GM19455 (cell line): Measurements from ENCODE around the gene LAMC3.

Experiments
- ATAC-seq: cut with Tn5 transposase; IDR thresholded peaks from one replicate; pipeline ENCODE4 v1.9.1; 2021; ENCODE audit not compliant: unreplicated experiment

LAMC3 gene

DNA sequence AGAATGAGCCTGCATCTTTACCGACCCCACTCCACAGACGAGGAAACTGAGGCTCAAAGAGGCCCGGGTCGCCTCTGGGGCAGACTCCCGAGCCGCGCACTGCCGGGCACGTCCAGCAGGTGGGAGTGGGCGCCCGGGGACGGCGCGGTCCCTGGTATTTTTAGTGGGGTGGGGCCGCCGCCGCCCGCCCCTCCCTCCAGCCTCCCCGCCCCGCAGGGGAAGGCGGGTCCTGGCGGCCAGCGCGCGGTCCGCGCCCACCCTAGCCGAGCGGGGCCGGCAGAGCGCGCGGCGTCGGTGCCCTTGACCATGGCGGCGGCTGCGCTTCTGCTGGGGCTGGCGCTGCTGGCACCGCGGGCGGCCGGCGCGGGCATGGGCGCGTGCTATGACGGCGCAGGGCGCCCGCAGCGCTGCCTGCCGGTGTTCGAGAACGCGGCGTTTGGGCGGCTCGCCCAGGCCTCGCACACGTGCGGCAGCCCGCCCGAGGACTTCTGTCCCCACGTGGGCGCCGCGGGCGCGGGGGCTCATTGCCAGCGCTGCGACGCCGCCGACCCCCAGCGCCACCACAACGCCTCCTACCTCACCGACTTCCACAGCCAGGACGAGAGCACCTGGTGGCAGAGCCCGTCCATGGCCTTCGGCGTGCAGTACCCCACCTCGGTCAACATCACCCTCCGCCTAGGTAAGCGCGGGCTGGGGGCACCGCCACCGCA lies at the start of gene LAMC3:
TSS of gene LAMC3 (plus strand) at position 266 of the 710 bp plus-strand sequence. CDS start at position 307, 41 bp downstream.
- no peak for ATAC-seq

DNA sequence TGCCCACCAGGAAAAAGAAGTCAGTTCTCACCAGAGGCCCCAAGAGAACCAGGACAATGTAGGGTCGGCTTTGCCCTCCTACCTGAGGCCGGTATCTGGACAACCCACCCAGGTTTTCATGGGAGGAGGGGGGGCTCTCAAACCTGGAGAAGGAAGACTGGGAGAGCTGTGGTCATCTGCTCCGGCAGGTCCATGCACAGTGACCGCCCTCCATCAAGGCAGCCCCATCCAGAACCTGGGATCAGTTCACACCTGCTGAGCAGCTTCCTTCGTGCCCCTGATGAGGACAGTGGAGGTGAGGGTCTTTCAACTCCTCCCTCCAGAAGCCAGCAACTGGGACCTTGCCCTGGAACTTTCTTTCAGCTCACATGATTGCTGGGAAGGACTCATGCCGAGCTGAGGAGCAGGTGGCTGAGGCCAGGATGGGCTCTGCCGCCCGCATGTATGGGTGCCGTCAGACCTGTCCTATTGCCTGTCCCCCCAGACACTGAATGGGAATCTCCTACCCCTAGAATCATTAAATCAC lies 49.1 kb upstream of the LAMC3 start:
- no peak for ATAC-seq

GRCh38 chr9:130960522-130961378 lies 48.2 kb upstream of the LAMC3 start:
- ATAC-seq: no peak

DNA sequence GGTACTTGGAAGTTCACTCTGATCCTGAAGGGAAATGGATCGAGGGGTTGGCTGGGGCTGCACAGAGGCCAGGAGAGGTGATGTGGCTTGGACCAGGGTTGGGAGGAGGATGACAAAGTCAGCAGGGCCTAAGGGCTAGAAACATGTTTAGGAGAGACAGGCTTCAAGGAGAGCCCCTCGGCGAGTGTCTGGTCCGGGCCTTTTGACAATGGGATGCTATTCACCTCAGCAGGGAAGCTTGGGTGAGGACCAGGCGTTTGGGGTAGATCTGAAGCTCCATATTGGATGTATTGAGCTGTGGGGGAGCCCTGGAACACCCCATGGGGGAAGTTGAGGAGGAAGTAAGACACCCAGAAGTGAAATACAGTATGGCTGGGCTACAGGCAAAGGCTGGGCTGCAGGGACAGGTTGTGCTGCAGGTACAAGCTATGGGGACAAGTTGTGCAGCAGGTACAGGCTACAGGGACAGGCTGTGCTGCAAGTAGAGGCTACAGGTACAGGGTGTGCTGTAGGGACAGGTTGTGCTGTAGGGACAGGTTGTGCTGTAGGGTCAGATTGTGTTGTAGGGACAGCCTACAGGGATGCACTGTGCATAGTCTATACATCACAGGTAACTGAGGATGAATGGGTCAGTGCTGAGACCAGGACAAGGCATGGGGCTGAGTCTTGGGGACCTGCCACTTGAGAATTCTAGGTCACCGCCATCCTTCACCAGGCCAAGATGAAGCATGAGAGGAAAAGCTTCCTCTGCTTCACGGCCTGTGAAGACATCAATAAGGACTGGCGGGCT lies 47.3 kb upstream of the LAMC3 start:
- ATAC-seq: no peak

- ATAC-seq: no peak
Observed at GRCh38 chr9:130962418-130963316, 46.3 kb upstream of the LAMC3 start.

DNA sequence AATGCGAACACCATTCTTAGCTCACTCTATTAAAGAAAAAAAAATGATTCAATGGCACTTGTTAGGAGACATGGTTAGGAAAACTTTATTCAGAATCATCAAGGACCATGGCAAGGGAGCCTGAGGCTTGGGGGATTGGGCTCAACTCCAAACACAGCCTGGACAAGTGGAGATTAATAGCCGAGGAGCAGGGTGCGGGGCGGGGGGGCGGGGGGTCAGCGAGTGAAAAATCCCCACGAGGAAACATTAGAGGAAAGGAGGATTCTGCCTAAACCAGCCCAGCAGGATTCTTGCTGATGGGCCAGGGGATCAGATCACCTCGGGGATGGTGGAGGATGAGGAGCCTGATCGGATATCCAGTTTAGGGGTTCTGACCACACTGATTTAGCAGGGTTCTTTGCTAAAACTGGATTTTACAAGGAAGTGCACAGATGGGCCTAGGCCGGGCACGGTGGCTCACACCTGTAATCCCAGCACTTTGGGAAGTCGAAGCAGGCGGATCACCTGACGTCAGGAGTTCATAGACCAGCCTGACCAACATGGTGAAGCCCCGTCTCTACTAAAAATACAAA lies 45.6 kb upstream of the LAMC3 start:
- no peak for ATAC-seq

GRCh38 chr9:130963916-130964315 lies 45.1 kb upstream of the LAMC3 start:
- no peak for ATAC-seq

GRCh38 chr9:130965680-130966079 lies 43.3 kb upstream of the LAMC3 start:
- no peak for ATAC-seq

- no peak for ATAC-seq
Observed at GRCh38 chr9:130970052-130970451, 38.9 kb upstream of the LAMC3 start.

DNA sequence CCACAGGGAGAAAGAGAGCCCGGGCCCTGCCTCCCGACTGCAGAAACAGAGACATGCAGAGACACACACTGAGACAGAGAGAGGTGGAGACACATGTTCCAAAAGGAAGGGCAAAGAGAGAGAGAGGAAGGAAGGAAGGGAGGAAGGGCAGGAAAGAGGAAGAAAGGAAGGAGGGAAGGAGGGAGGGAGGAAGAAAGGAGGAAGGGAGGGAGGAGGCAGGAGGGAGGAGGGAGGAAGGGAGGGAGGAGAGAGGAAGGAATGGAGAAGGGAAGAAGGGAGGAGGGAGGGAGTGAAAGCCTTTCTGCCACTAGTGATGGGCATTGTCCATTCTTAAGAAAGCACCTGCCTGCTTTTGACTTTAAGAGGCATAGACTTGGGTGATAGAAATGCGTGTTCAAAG lies 38.1 kb upstream of the LAMC3 start:
- no peak for ATAC-seq

DNA sequence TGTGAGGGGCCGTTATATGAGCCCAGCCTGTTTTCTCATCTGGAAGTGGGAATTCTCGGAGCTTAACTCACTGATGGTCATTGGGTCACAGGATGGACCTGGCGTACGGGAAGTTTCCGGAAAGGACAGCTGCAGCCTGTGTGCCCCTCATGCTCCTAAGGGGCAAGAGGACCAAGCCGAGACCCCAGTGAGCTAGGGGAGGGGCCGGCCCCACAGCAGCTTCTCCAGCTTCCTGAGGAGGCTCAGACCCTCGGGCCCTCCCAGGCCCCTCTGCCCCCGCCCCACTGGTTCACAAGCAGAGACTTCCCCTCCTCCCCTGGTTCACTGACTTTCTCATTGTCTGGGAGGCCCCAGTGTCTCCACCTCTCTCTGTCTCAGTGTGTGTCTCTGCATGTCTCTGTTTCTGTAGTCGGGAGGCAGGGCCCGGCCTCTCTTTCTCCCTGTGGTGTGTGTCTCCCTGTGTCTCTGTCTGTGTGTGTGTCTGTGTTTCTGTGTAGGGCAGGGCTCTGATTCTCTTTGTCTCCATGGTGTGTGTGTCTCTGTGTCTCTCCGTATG lies 37.6 kb upstream of the LAMC3 start:
- ATAC-seq: no peak

DNA sequence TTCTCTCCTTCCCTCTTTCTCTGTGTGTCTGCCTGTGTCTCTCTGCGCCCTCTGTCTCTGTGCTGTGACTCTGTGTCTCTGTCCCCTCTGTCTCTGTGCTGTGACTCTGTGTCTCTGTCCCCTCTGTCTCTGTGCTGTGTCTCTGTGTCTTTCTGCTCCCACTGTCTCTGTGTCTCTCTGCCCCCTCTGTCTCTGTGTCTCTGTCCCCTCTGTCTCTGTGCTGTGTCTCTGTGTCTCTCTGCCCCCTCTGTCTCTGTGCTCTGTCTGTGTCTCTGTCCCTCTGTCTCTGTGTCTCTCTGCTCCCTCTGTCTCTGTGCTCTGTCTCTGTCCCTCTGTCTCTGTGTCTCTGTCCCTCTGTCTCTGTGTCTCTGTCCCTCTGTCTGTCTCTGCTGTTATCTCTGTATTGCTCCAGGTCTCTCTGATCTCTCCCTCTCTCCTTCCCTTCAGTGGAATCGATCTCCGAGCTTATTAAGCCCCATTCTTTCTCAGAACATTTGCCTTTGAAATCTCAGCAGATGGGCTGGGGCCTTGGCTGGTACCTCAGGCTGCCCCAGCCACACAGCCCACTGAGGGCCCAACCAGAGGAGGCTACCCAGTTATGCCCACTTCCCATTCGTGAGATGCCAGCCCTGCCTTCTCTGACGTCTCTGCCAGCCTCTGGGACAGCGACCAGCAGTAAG lies 36.6 kb upstream of the LAMC3 start:
- ATAC-seq: no peak

DNA sequence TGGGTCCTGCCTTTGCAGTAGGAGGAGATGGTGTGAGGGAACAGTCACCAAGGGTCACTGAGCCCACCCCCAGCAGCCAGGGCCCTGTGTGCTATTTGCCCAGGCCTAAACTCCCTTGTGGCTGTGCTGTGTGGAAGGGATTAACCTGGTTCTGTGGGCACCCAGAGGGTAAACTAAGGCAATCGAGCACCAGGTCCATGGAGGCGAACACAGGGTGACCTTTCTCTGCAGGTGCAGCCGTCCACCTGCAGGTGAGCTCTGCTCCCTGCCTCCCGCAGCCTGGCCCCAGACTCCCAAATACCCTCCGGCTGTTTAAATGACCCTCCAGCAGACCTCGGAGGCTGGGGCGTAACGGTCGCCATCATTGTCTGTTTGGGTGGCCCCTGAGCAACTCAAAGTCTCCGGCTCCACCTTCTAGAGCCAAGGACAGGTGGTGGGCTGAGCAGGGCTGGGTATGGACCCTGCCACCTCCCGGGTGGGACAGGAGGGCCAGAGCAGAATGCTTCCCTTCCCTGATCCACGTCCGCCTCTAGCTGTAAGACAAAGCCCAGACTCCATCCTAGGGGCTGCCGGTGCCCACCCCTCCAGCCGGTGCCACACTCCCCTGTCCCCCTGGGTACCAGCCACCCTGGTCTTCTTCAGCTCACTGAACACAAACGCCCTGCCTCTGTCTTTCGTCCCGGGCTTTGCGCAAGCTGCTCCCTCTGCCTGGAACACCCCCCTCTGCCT lies 35.9 kb upstream of the LAMC3 start:
- ATAC-seq: no peak

- ATAC-seq: no peak
Observed at GRCh38 chr9:130973686-130974281, 35.2 kb upstream of the LAMC3 start.

- ATAC-seq: no peak
Observed at GRCh38 chr9:130974697-130975096, 34.3 kb upstream of the LAMC3 start.

GRCh38 chr9:130975156-130975555 lies 33.8 kb upstream of the LAMC3 start:
- ATAC-seq: no peak

- no peak for ATAC-seq
Observed at GRCh38 chr9:130975932-130976841, 32.8 kb upstream of the LAMC3 start.
